ENCODE measurements around the gene GCK.

DNA sequence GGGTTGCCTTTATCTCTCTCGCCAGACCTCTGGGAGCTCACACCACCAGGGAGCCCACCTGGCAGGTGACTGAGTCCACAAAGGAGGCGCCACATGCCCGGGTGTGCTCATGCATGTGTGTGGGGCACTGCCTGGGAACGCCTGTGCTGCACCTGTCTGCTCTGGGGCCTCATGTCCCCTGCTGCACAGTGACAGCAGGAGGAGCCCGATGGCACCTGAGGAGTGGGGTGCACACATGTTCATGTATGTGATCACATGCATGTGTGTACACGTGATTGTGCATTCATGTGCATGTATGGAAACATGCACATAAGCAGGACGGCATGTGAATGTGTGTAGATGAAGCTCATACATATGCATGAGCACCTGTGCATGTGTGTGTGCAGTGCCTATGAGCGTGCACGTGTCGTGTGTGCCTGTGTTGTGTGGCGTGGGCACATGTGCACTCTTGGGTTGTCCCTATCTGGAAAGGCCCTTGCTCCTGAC lies 33.6 kb upstream of the GCK start:
- TF ChIP-seq, protein P1, sequence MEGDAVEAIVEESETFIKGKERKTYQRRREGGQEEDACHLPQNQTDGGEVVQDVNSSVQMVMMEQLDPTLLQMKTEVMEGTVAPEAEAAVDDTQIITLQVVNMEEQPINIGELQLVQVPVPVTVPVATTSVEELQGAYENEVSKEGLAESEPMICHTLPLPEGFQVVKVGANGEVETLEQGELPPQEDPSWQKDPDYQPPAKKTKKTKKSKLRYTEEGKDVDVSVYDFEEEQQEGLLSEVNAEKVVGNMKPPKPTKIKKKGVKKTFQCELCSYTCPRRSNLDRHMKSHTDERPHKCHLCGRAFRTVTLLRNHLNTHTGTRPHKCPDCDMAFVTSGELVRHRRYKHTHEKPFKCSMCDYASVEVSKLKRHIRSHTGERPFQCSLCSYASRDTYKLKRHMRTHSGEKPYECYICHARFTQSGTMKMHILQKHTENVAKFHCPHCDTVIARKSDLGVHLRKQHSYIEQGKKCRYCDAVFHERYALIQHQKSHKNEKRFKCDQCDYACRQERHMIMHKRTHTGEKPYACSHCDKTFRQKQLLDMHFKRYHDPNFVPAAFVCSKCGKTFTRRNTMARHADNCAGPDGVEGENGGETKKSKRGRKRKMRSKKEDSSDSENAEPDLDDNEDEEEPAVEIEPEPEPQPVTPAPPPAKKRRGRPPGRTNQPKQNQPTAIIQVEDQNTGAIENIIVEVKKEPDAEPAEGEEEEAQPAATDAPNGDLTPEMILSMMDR (IDR thresholded peaks at IDR 0.05): no peak
- no peak for TF ChIP-seq ZFX (IDR thresholded peaks at IDR 0.05; ENCODE audit: borderline replicate concordance)

All from 22Rv1 (cell line).